ENCODE measurements around the gene HACD1.

DNA sequence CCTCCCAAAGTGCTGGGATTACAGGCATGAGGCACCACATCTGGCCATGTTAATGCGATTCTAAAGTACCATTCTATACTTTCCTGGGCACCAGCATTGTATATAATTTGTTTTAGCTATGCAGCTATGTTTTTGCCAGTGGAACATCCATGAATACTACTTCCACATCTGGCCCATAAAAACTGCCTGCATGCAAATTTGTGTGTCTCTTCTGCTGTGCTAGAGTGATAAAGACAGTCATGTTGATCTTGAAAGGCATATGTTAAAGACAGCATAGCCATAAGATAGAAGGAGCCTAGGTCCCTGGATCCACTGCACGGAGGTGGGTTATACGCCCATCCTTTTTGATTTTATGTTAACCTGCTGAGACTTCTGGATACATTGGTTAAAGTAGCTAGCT lies 52.3 kb downstream of the HACD1 start:
- TF ChIP-seq, protein P1, sequence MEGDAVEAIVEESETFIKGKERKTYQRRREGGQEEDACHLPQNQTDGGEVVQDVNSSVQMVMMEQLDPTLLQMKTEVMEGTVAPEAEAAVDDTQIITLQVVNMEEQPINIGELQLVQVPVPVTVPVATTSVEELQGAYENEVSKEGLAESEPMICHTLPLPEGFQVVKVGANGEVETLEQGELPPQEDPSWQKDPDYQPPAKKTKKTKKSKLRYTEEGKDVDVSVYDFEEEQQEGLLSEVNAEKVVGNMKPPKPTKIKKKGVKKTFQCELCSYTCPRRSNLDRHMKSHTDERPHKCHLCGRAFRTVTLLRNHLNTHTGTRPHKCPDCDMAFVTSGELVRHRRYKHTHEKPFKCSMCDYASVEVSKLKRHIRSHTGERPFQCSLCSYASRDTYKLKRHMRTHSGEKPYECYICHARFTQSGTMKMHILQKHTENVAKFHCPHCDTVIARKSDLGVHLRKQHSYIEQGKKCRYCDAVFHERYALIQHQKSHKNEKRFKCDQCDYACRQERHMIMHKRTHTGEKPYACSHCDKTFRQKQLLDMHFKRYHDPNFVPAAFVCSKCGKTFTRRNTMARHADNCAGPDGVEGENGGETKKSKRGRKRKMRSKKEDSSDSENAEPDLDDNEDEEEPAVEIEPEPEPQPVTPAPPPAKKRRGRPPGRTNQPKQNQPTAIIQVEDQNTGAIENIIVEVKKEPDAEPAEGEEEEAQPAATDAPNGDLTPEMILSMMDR (conservative IDR thresholded peaks at IDR 0.05; ENCODE audit: low read depth, low read length): no peak
- TF ChIP-seq CHD1 (IDR thresholded peaks at IDR 0.05; ENCODE audit: low read depth, low read length): no peak
- no peak for TF ChIP-seq POLR2A (IDR thresholded peaks at IDR 0.05; ENCODE audit: low read depth, low read length)

Measured in IMR-90 (cell line).